HUDEP-2 (cell line): ENCODE data around the gene PAIP2B.
"Not testable (repeated sequence)": the region's sequence is repeated elsewhere in the genome, so short reads cannot be mapped to it uniquely, and the experiment has no call there.

Experiments used
- DNase-seq, 76 experiments: peaks; one replicate each; lab custom pipeline; 2025; ENCODE audit not compliant: unreplicated experiment in 76 of 76; lab: John Stamatoyannopoulos, UW

PAIP2B gene

GRCh38 chr2:71223767-71224333 lies 3.1 kb downstream of the PAIP2B start:
- DNase-seq: peak in 66 of 76 experiments; percentile 1 to 69 (median 39)

DNA sequence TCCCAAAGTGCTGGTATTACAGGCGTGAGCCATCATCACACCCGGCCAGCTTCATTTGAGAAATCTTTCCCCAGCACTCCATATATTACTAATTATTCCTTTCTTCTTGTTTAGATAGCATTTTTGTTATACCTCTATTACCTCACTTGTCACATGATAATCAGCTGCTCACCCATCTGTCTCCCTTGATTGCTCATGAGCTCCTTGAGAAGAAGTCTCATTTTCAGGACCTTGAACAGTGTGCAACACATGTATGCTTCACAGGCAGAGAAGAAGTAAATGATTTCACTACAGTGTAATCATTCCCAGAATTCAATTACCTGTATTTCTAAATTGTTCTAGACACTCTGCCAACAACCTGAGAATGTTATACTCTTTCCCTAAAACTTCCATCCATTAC lies 6.2 kb downstream of the PAIP2B start:
- DNase-seq: no peak

DNA sequence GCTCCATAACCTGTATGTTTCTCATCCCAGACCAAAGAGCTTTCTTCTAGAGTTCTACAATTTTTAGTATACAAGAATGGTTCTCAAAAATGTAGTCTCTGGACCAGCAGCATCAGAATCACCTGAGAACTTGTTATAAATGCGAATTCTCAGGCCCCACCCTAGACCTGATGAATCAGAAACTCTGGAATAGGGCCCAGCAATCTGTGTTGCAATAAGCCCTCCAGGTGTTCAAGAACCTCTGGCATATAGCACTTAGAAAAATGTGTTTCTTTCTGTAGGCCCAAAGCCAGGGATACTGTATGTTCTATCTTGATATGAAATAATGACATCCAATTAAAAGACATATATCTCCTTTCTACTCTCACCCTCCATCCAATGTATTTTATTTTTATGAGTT lies 10.4 kb downstream of the PAIP2B start:
- no peak for DNase-seq

- no peak for DNase-seq
Measured at GRCh38 chr2:71215447-71215846, 11.5 kb downstream of the PAIP2B start.

DNA sequence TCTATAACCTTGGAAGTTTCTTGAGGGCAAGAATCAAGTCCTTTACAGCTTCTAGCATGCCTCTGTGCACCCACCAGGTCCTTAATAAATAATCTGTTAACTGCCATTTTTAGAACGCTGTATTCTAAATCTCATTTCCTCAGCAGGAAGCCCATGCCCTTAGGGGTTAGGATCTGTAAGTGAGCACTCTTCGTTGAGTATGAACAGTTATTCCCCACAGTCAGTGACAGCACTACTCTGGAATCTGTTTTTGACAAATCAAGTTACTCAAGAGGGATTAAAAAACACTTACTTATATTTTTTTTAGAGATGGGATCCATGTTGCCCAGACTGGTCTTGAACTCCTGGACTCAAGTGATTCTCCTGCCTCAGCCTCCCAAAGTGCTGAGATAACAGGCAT lies 14.6 kb downstream of the PAIP2B start:
- DNase-seq: no peak

GRCh38 chr2:71210292-71210691 lies 16.6 kb downstream of the PAIP2B start:
- DNase-seq: no peak

DNA sequence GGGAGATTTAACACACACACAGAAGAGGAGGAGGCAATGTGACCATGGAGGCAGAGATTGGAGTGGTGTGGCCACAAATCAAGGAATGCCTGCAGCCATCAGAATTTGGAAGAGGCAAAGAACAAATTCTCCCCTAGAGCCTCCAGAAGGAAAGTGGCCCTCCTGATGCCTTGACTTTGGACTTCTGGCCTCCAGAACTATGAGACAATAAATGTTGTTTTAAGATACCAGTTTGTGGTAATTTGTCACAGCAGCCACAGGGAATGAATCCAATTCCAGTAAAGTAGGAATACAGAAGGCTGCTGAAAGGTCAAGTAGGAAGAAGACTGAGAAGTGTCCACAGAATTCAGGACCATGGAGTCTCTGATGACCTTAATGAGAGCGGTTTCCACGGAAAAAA lies 18.1 kb downstream of the PAIP2B start:
- no peak for DNase-seq

DNA sequence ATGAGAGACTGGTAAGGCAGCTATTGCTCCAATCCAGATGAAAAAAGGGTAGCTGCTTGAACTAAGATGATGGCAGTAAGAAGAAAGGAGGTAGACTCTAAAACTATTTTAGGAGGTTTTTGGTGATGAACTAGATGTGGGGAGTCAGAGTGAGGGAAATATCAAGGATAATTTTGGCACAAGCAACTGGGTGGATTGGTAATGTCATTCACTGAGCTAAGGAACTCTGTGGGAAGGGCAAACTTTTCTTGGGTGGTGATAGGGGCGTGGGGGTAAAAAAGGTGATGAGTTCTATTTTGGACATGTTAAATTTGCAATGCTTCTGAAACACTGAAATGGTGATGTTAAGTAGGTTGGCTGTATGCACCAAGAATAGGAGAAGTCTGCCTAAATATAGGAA lies 19.3 kb downstream of the PAIP2B start:
- DNase-seq: no peak

DNA sequence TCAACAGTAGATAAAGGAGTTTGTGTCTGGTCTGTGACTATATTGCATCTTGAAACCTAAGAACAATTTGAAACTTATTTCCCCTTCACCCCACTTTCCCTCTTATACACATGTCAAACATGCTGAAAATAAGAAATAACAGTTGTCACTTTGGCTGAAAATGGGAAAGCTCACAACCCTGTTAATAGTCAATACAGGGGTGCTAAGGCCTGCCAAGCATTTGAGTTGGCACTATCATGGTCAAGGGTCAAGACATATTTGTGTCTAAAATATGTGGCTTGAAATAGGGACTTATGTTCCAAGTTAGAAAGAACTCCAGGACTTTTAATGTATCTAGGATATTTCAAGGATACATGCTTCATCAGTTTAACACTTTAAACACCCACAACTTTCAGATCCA lies 20.6 kb downstream of the PAIP2B start:
- DNase-seq: no peak

- DNase-seq: no peak
Measured at GRCh38 chr2:71191570-71191943, 35.3 kb downstream of the PAIP2B start.

DNA sequence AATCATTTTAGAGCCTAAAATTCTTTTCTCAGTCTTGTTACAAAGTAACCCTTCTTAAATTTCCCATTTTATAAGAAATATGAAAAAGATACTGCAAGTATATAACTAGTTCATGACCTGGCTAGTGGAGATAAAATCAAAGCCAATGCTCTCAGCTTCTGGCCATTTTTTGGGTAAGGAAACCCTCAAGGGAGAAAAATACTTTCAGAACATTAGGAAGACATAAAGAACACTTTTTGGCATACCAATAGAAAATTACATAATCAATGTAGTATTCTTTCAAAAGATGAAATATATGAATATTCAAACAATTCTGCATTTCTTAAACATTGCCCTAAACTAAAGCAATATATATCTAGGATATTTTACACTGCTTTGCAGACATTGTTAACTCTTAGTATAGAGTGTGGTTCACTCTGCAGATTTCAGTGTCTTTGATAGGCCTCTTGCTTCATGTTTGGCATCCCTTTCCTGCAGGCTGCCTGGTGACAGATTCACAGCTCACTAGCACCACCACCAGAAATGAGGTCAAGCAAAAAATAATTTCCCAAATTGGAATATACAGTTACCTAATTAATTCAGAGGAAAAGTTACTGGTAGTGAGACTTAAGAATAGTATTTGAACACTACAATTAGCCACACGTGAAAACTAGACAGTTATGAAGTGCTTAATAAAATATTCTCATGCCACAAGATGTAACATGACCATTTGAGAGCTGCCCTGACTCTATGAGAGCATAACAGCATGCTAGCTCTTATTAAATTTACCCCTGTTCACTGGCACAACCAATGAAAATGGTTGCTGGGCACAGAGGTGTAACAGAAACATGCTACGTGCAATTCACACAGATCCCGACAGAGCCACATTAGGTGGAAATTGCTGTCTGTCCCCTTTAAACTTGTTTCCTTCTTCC lies 36.0 kb downstream of the PAIP2B start:
- DNase-seq: peak in 10 of 76 experiments; percentile 1 to 18 (median 5)

DNA sequence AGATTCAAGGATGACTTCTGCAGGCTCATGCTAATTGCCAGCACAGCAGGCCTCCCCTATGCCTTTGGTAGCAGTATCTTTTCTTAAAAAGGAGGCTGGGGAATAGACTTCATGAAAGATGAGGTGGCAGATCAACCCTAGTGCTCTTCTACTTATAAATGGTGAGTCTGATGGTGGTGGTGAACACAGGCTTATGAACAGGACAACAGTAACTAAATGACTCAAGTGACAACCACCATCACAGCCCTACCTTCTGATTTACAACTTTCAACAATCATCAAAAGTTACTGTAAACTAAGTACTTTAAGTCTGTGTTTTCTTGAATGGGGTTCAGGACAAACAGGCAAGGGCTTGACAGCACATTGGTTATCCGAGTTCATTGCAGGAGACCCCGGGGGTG lies 39.3 kb downstream of the PAIP2B start:
- DNase-seq: no peak

GRCh38 chr2:71186973-71187372 lies 39.9 kb downstream of the PAIP2B start:
- DNase-seq: no peak

- not testable (repeated sequence) for DNase-seq
Measured at GRCh38 chr2:71183306-71184115, 43.4 kb downstream of the PAIP2B start.

DNA sequence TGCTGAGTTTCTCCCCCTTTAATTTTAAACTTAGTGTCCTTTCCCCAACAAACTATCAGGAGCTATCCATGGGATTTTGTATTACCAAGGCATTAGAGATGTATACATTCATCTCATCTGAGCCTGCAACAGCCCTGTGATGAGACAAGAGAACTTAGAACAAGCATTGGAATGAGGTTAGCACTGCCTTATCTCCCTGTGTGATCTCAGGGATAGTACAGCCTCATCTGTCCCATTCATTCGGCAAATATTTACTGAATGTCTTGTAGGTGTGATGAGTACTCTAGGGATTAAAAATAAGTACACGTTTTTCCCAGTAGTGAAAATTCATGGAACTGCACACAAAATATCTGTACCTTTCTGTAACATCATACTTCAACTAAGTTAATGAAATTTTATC lies 45.6 kb downstream of the PAIP2B start:
- DNase-seq: no peak

DNA sequence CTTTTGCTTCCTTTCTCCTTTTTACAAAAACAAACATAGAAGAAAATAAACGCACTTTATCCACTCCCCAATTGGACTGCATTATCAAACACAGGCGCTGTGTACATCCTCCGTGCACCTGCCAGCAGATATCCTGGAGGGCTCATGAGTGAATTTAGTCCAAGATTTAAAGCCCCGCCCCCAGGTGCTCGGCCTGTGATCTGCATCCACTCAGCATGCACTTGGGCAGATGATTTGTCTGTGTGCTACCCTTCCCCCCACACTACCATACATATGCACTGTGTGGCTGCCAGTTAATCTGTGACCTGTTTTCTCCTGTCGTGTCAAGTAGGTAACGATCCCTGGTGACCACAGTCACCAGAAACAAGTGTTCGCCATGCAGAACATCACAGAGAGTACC lies 48.1 kb downstream of the PAIP2B start:
- DNase-seq: not testable (repeated sequence)

- no peak for DNase-seq
Measured at GRCh38 chr2:71174207-71174606, 52.7 kb downstream of the PAIP2B start.

DNA sequence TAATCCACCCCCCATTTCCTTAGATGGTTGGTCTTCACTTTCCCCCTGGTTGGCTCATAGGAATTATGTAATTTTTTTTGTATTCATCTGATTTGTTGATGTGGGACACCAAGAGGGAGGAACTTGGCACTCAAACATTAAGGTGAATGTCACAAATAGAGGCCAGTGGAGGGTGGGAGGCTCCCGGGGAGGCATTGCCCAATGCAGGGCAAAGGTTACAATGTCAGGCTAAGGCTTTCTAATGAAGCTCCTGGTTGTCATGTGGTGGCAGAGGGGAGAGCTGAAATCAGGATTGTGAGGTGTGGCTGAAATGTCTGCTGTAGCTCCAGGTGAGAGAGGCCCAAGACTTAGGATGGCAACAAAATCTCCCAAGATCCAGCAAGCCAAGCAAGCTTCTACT lies 53.8 kb downstream of the PAIP2B start:
- no peak for DNase-seq

DNA sequence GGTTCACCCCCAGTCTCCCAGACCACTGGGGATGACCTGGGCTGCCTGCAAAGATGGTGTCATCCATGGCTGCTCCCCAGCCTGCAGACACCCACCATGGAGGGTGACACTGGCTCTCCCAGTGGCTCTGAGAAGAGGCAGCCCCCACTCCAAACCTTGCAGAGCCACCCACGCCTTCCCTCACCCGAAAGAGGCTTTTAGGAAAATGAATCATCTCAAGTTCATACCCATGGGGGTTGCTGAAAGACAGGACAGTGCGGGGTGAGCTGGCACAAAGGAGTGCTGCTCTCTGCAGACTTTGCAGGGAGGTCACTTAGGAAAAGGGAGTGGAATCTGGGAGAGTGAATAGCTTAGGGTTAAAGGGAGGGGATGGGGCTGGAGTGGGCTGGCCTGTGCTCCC lies 60.1 kb downstream of the PAIP2B start:
- DNase-seq: no peak

DNA sequence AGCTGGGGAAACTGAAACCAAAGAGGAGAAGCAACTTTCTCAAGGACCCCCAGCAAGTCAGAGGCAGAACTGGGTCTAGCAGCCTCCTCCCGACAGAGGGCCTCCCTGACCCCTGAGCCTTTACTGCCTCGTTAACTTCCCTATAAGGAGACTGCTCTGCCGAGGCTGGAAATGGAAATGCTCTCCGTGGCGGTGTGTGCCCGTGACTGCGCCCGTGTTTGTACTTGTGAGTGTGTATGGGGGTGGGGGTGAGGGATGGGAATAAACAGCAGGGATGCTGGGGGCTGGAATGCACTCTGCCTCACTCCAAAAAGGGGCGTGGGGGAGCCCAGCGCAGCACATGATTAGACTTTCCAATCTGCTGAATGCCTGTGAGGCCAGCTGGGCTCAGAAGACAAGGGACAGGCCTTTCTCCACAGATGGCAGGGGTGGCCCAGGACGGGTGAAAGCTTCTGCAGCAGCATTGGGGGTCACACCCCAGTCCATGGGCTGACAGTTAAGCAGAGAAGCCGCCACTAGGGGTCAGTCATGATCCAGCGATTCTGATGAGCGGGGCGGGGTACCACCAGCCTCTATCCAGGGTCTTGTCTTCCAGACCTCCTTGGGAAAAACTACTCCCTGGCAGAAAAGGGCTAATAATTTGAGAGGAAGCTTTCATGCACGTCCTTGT lies 69.6 kb downstream of the PAIP2B start:
- peak in 46 of 76 experiments; percentile 3 to 64 (median 30) for DNase-seq

GRCh38 chr2:71156573-71156972 lies 70.3 kb downstream of the PAIP2B start:
- peak in 10 of 76 experiments; percentile 2 to 61 (median 16) for DNase-seq
